WTC11 (cell line): ENCODE results near the gene INPP5A.

Experiments
- ESRRA ChIP-seq: sonication (generic); formaldehyde crosslinking; IDR thresholded peaks from 2 replicates; pipeline ENCODE4 v1.8.1; 2022; ENCODE audit warnings: mild to moderate bottlenecking, missing genetic modification reagents, borderline replicate concordance
- JUN ChIP-seq: sonication (generic); formaldehyde crosslinking; IDR thresholded peaks from 2 replicates; pipeline ENCODE4 v1.8.0; 2023; ENCODE audit warnings: mild to moderate bottlenecking, missing genetic modification reagents
- ZBTB21 ChIP-seq: sonication (generic); formaldehyde crosslinking; IDR thresholded peaks from 2 replicates; pipeline ENCODE4 v1.8.1; 2023; ENCODE audit warnings: mild to moderate bottlenecking, missing genetic modification reagents, borderline replicate concordance
- ZNF121 ChIP-seq: sonication (generic); formaldehyde crosslinking; IDR thresholded peaks from 2 replicates; pipeline ENCODE4 v1.8.0; 2023; ENCODE audit warnings: missing genetic modification reagents
- TF ChIP-seq, protein P1 (sequence below): fragments of 200-600 bp; IDR thresholded peaks from 2 replicates; pipeline ENCODE4 v1.8.0; 2022; ENCODE audit warnings: antibody characterized with exemption
- TF ChIP-seq, protein P2 (sequence below): sonication (generic); formaldehyde crosslinking; IDR thresholded peaks from 2 replicates; pipeline ENCODE4 v1.8.1; 2022; ENCODE audit warnings: low read depth, missing genetic modification reagents, borderline replicate concordance
- TF ChIP-seq, protein P3 (sequence below): sonication (generic); formaldehyde crosslinking; conservative IDR thresholded peaks from 2 replicates; pipeline ENCODE4 v1.8.1; 2023; ENCODE audit warnings: mild to moderate bottlenecking, low read depth, missing genetic modification reagents, moderate library complexity
- TF ChIP-seq, protein P4 (sequence below): sonication (generic); formaldehyde crosslinking; IDR thresholded peaks from 2 replicates; pipeline ENCODE4 v1.8.0; 2022; ENCODE audit warnings: mild to moderate bottlenecking, missing genetic modification reagents
- TF ChIP-seq, protein P5 (sequence below): sonication (generic); formaldehyde crosslinking; IDR thresholded peaks from 2 replicates; pipeline ENCODE4 v1.8.1; 2022; ENCODE audit warnings: missing genetic modification reagents, borderline replicate concordance
- TF ChIP-seq, protein P6 (sequence below): sonication (generic); formaldehyde crosslinking; IDR thresholded peaks from 2 replicates; pipeline ENCODE4 v1.8.1; 2023; ENCODE audit warnings: mild to moderate bottlenecking, missing genetic modification reagents, moderate library complexity

DNA sequence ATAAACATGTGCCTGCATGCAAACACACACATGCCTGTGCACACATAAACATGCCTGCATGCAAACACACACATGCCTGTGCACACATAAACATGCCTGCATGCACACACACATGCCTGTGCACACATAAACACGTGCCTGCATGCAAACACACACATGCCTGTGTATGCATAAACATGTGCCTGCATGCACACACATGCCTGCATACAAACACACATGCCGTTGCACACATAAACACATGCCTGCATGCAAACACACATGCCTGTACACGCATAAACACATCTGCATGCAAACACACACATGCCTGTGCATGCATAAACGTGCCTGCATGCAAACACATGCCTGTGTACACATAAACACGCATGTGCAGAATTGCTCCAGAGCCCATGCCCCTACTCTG, 226.0 kb downstream of the INPP5A start:
- TF ChIP-seq, protein P1, sequence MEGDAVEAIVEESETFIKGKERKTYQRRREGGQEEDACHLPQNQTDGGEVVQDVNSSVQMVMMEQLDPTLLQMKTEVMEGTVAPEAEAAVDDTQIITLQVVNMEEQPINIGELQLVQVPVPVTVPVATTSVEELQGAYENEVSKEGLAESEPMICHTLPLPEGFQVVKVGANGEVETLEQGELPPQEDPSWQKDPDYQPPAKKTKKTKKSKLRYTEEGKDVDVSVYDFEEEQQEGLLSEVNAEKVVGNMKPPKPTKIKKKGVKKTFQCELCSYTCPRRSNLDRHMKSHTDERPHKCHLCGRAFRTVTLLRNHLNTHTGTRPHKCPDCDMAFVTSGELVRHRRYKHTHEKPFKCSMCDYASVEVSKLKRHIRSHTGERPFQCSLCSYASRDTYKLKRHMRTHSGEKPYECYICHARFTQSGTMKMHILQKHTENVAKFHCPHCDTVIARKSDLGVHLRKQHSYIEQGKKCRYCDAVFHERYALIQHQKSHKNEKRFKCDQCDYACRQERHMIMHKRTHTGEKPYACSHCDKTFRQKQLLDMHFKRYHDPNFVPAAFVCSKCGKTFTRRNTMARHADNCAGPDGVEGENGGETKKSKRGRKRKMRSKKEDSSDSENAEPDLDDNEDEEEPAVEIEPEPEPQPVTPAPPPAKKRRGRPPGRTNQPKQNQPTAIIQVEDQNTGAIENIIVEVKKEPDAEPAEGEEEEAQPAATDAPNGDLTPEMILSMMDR = no peak
- TF ChIP-seq, protein P2, sequence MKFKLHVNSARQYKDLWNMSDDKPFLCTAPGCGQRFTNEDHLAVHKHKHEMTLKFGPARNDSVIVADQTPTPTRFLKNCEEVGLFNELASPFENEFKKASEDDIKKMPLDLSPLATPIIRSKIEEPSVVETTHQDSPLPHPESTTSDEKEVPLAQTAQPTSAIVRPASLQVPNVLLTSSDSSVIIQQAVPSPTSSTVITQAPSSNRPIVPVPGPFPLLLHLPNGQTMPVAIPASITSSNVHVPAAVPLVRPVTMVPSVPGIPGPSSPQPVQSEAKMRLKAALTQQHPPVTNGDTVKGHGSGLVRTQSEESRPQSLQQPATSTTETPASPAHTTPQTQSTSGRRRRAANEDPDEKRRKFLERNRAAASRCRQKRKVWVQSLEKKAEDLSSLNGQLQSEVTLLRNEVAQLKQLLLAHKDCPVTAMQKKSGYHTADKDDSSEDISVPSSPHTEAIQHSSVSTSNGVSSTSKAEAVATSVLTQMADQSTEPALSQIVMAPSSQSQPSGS (CRISPR knock-in tag) = no peak
- TF ChIP-seq ZBTB21 (CRISPR knock-in tag) = no peak
- TF ChIP-seq, protein P3, sequence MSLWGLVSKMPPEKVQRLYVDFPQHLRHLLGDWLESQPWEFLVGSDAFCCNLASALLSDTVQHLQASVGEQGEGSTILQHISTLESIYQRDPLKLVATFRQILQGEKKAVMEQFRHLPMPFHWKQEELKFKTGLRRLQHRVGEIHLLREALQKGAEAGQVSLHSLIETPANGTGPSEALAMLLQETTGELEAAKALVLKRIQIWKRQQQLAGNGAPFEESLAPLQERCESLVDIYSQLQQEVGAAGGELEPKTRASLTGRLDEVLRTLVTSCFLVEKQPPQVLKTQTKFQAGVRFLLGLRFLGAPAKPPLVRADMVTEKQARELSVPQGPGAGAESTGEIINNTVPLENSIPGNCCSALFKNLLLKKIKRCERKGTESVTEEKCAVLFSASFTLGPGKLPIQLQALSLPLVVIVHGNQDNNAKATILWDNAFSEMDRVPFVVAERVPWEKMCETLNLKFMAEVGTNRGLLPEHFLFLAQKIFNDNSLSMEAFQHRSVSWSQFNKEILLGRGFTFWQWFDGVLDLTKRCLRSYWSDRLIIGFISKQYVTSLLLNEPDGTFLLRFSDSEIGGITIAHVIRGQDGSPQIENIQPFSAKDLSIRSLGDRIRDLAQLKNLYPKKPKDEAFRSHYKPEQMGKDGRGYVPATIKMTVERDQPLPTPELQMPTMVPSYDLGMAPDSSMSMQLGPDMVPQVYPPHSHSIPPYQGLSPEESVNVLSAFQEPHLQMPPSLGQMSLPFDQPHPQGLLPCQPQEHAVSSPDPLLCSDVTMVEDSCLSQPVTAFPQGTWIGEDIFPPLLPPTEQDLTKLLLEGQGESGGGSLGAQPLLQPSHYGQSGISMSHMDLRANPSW (CRISPR knock-in tag) = no peak
- TF ChIP-seq, protein P4, sequence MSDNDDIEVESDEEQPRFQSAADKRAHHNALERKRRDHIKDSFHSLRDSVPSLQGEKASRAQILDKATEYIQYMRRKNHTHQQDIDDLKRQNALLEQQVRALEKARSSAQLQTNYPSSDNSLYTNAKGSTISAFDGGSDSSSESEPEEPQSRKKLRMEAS (CRISPR knock-in tag) = no peak
- no peak for TF ChIP-seq ESRRA (CRISPR knock-in tag)
- TF ChIP-seq, protein P5, sequence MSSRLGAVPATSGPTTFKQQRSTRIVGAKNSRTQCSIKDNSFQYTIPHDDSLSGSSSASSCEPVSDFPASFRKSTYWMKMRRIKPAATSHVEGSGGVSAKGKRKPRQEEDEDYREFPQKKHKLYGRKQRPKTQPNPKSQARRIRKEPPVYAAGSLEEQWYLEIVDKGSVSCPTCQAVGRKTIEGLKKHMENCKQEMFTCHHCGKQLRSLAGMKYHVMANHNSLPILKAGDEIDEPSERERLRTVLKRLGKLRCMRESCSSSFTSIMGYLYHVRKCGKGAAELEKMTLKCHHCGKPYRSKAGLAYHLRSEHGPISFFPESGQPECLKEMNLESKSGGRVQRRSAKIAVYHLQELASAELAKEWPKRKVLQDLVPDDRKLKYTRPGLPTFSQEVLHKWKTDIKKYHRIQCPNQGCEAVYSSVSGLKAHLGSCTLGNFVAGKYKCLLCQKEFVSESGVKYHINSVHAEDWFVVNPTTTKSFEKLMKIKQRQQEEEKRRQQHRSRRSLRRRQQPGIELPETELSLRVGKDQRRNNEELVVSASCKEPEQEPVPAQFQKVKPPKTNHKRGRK = no peak
- no peak for TF ChIP-seq JUN (CRISPR knock-in tag)
- TF ChIP-seq, protein P6, sequence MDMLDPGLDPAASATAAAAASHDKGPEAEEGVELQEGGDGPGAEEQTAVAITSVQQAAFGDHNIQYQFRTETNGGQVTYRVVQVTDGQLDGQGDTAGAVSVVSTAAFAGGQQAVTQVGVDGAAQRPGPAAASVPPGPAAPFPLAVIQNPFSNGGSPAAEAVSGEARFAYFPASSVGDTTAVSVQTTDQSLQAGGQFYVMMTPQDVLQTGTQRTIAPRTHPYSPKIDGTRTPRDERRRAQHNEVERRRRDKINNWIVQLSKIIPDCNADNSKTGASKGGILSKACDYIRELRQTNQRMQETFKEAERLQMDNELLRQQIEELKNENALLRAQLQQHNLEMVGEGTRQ = no peak
- TF ChIP-seq ZNF121 (CRISPR knock-in tag) = no peak
